ENCODE measurements around the gene POLK. TPM values are rescaled to one million over a fixed set of nuclear protein-coding genes. Genes with fewer than 3 reads are reported as not detected.

POLK gene
- total and polyA plus RNA-seq, 2 of the 4 experiments (the other 2 are of a cell fraction) = 10.4 to 24.4 TPM

GRCh38 chr5:75529185-75529584 is 17.5 kb downstream of the POLK start:
- Histone ChIP-seq H3K79me1 (ENCODE audit: low read depth in 1 of 2, low read length in 2 of 2) (peaks cover 15 to 35% of the 10 kb centered on the region in 2 experiments), H3K27me3 (ENCODE audit: control insufficient read depth, insufficient read depth, low read length) (no peaks in the 10 kb centered on the region), H3K4me2 (ENCODE audit: low read depth, low read length) (no peak overlapping the region), H2BK120ac (ENCODE audit: low read depth, low read length) (no peak overlapping the region), H3K9me3 (ENCODE audit: control insufficient read depth, insufficient read depth, low read length) (no peaks in the 10 kb centered on the region), H3K4me1 (ENCODE audit: control insufficient read depth, insufficient read depth, low read length) (no peaks in the 10 kb centered on the region), H3K36me3 (ENCODE audit: control insufficient read depth, insufficient read depth, low read length) (0 out of 2 replicates have a peak, but pooled peaks cover 1% of the 10 kb centered on the region), H3K27ac (ENCODE audit: insufficient read depth, low read length) (no peak overlapping the region), H2BK15ac (ENCODE audit: low read depth, low read length) (no peak overlapping the region), H2BK20ac (ENCODE audit: low read depth, low read length) (no peak overlapping the region), H2AK5ac (ENCODE audit: low read depth, low read length) (no peak overlapping the region), H3K18ac (ENCODE audit: low read depth, low read length) (no peak overlapping the region), H3K4ac (ENCODE audit: low read depth, low read length) (no peak overlapping the region), H3K4me3 (ENCODE audit: insufficient read depth, low read depth, low read length) (no peak overlapping the region), H3K14ac (replicated peaks; ENCODE audit: low read depth, low read length) (no peak overlapping the region), H3K56ac (ENCODE audit: extremely low read depth, insufficient read depth, low read length) (no peak overlapping the region), H3K9me1 (ENCODE audit: insufficient read depth, low read length) (peaks cover 4% of the 10 kb centered on the region; the same call in 1 of the 2 replicates), H4K8ac (ENCODE audit: low read depth in 2 of 2, low read length in 2 of 2) (no peak overlapping the region), H3K9ac (ENCODE audit: low read depth, low read length) (no peak overlapping the region), H4K5ac (ENCODE audit: low read depth, low read length) (no peak overlapping the region), H3K23ac (ENCODE audit: low read depth, low read length) (no peak overlapping the region), H4K91ac (ENCODE audit: insufficient read depth, low read depth, low read length) (no peak overlapping the region), H4K20me1 (ENCODE audit: insufficient read depth, low read length) (no peaks in the 10 kb centered on the region; the same call in 1 of the 2 replicates), H2BK5ac (ENCODE audit: low read depth, low read length, poor library complexity, severe bottlenecking) (no peak overlapping the region), H2AFZ (replicated peaks; ENCODE audit: low read length, poor library complexity) (no peak overlapping the region), H2AK9ac (replicated peaks; ENCODE audit: low read depth, low read length, poor library complexity) (no peak overlapping the region)
- ATAC-seq (ENCODE audit: low read depth) (no peak), DNase-seq (no peak)
- intact Hi-C loops (cut with micrococcal nuclease) (no loop called here), dilution Hi-C loops (cut with HindIII; ENCODE audit: low sequenced_read_pairs, unreplicated experiment) (no loop called here), in situ Hi-C loops (cut with MboI; ENCODE audit: low sequenced_read_pairs) (no loop called here)
- no TSS peak for BruUV-seq (replicated peaks)
- ChIA-PET POLR2A (ENCODE audit: unreplicated experiment) (no interaction called here), CTCF (no interaction called here)
- TF ChIP-seq CEBPB (IDR thresholded peaks at IDR 0.05; ENCODE audit: low read depth, low read length) = no peak
- no peak for TF ChIP-seq NFE2L2 (IDR thresholded peaks at IDR 0.05; ENCODE audit: low read depth, low read length)
- no peak for TF ChIP-seq MAFK (IDR thresholded peaks at IDR 0.05; ENCODE audit: low read depth, low read length)
- no peak for TF ChIP-seq MXI1 (IDR thresholded peaks at IDR 0.05; ENCODE audit: borderline replicate concordance, low read depth, low read length)
- TF ChIP-seq FOS (IDR thresholded peaks at IDR 0.05; ENCODE audit: low read depth, low read length) = no peak
- no peak for TF ChIP-seq RAD21 (IDR thresholded peaks at IDR 0.05; ENCODE audit: low read length)
- no peak for TF ChIP-seq POLR2A (IDR thresholded peaks at IDR 0.05; ENCODE audit: low read depth, low read length)
- no peak for TF ChIP-seq ELK1 (IDR thresholded peaks at IDR 0.05; ENCODE audit: borderline replicate concordance, low read depth, low read length)
- no peak for TF ChIP-seq MAZ (IDR thresholded peaks at IDR 0.05; ENCODE audit: borderline replicate concordance, low read depth, low read length)
- TF ChIP-seq CHD1 (IDR thresholded peaks at IDR 0.05; ENCODE audit: low read depth, low read length) = no peak
- TF ChIP-seq SMC3 (IDR thresholded peaks at IDR 0.05; ENCODE audit: low read depth, low read length) = no peak
- TF ChIP-seq RFX5 (IDR thresholded peaks at IDR 0.05; ENCODE audit: low read depth, low read length) = no peak
